Measurements from ENCODE around the gene ANKRD7. TPM values are rescaled to one million over a fixed set of nuclear protein-coding genes. Genes with fewer than 3 reads are reported as not detected.

Gene ANKRD7
- total and polyA plus RNA-seq, 4 experiments from 2014 or later: not detected

GRCh38 chr7:118184565-118184940, 40.0 kb upstream of the ANKRD7 start:
- Mint-ChIP-seq H3K36me3 (peaks cover 12 to 30% of the 10 kb centered on the region in 2 donors), H3K9me3 (peaks cover 0 to 4% (median 0%) of the 10 kb centered on the region in 8 donors), H3K4me1 (peaks cover 29 to 55% (median 38%) of the 10 kb centered on the region in 4 donors), H3K27me3 (no peaks in the 10 kb centered on the region), H3K27ac (peak overlapping the region; percentile 92 to 100 (median 100)), H3K4me3 (peak overlapping the region; percentile 92 to 100 (median 98))
- Histone ChIP-seq H3K4me3 (ENCODE audit: low read length in 2 of 2) (peak overlapping the region; percentile 63 to 96), H3K36me3 (ENCODE audit: insufficient read depth, low read length) (peaks cover 12% of the 10 kb centered on the region), H3K9me3 (ENCODE audit: control insufficient read depth in 1 of 2, low read length in 2 of 2) (no peaks in the 10 kb centered on the region), H3K27me3 (ENCODE audit: insufficient read depth, low read length) (no peaks in the 10 kb centered on the region), H3K4me1 (ENCODE audit: insufficient read depth, low read length) (peaks cover 41% of the 10 kb centered on the region), H3K27ac (ENCODE audit: low read depth, low read length) (peak overlapping the region; percentile 95)
- peak in 1 of 5 donors; percentile 6 for DNase-seq
- POLR2A ChIA-PET (ENCODE audit: partially characterized antibody): interaction anchor here (0.8 to 1.6 kb wide), 3 partner anchors 11 to 14 kb away, joined by 3 to 5 read pairs (median 3); no protein-coding TSS in a partner anchor
- intact Hi-C loops (cut with micrococcal nuclease): loop anchor here (1.0 to 2.0 kb wide), 3 partner anchors 12 to 1974 kb away; partner anchors contain the start of genes CAPZA2 and TES
- CTCF ChIA-PET (ENCODE audit: partially characterized antibody): no interaction called here

GRCh38 chr7:118185163-118185860, 39.2 kb upstream of the ANKRD7 start:
- Histone ChIP-seq H3K27ac (ENCODE audit: low read depth, low read length) (peak overlapping the region; percentile 95), H3K36me3 (ENCODE audit: insufficient read depth, low read length) (peaks cover 16% of the 10 kb centered on the region)
- POLR2A ChIA-PET (ENCODE audit: partially characterized antibody): interaction anchor here (0.8 to 1.6 kb wide), 2 partner anchors 12 to 13 kb away, joined by 3 to 5 read pairs; no protein-coding TSS in a partner anchor

GRCh38 chr7:118186501-118186900, 38.0 kb upstream of the ANKRD7 start:
- Histone ChIP-seq H3K36me3 (ENCODE audit: insufficient read depth, low read length) (peaks cover 16% of the 10 kb centered on the region), H3K4me3 (ENCODE audit: low read length in 2 of 2) (no peak overlapping the region), H3K4me1 (ENCODE audit: insufficient read depth, low read length) (peaks cover 41% of the 10 kb centered on the region), H3K9me3 (ENCODE audit: control insufficient read depth in 1 of 2, low read length in 2 of 2) (no peaks in the 10 kb centered on the region), H3K27ac (ENCODE audit: low read depth, low read length) (no peak overlapping the region), H3K27me3 (ENCODE audit: insufficient read depth, low read length) (no peaks in the 10 kb centered on the region)
- intact Hi-C loops (cut with micrococcal nuclease): no loop called here
- Mint-ChIP-seq H3K9me3 (peaks cover 0 to 4% (median 0%) of the 10 kb centered on the region in 8 donors), H3K27me3 (no peaks in the 10 kb centered on the region), H3K4me1 (peaks cover 30 to 55% (median 39%) of the 10 kb centered on the region in 4 donors), H3K27ac (peak overlapping the region in 2 of 7 donors; percentile 53 to 92), H3K4me3 (peak overlapping the region in 7 of 8 donors; percentile 56 to 100 (median 94)), H3K36me3 (peaks cover 12 to 39% of the 10 kb centered on the region in 2 donors)
- ChIA-PET CTCF (ENCODE audit: partially characterized antibody) (interaction anchor here (1.3 kb wide), 1 partner anchor 10 kb away, joined by 7 read pairs; no protein-coding TSS in a partner anchor), POLR2A (ENCODE audit: partially characterized antibody) (no interaction called here)
- no peak for DNase-seq

More at GRCh38 chr7:118185163-118185860, 39.2 kb upstream of the ANKRD7 start:
- Mint-ChIP-seq H3K27ac (peak overlapping the region in 6 of 7 donors; percentile 56 to 100 (median 87)), H3K9me3 (peaks cover 0 to 4% (median 0%) of the 10 kb centered on the region in 8 donors), H3K4me1 (peaks cover 29 to 55% (median 39%) of the 10 kb centered on the region in 4 donors), H3K36me3 (peaks cover 12 to 35% of the 10 kb centered on the region in 2 donors), H3K4me3 (peak overlapping the region; percentile 92 to 100 (median 98)), H3K27me3 (no peaks in the 10 kb centered on the region)
- CTCF ChIA-PET (ENCODE audit: partially characterized antibody): interaction anchor here (0.9 kb wide), 1 partner anchor 14 kb away, joined by 3 read pairs; no protein-coding TSS in a partner anchor
- Histone ChIP-seq H3K27me3 (ENCODE audit: insufficient read depth, low read length) (no peaks in the 10 kb centered on the region), H3K9me3 (ENCODE audit: control insufficient read depth in 1 of 2, low read length in 2 of 2) (no peaks in the 10 kb centered on the region), H3K4me1 (ENCODE audit: insufficient read depth, low read length) (peaks cover 41% of the 10 kb centered on the region), H3K4me3 (ENCODE audit: low read length in 2 of 2) (peak overlapping the region in 1 of 2 donors; percentile 3)
- intact Hi-C loops (cut with micrococcal nuclease): loop anchor here (2.0 kb wide), 1 partner anchor 1975 kb away; the partner anchor contains the start of gene TES
- no peak for DNase-seq

- ChIA-PET POLR2A (ENCODE audit: partially characterized antibody) (no interaction called here), CTCF (ENCODE audit: partially characterized antibody) (interaction anchor here (0.7 to 3.0 kb wide), 4 partner anchors 12 to 982 kb away, joined by 3 to 10 read pairs (median 3); no protein-coding TSS in a partner anchor)
- H3K4me1 Mint-ChIP-seq: peaks cover 4 to 9% (median 6%) of the 10 kb centered on the region in 4 donors
- no peaks in the 10 kb centered on the region for H3K9me3 Mint-ChIP-seq
- H3K4me1 ChIP-seq (ENCODE audit: insufficient read depth, low read length): no peaks in the 10 kb centered on the region
- H3K4me3 ChIP-seq (ENCODE audit: low read length in 2 of 2): no peak overlapping the region
- peaks cover 4% of the 10 kb centered on the region for H3K36me3 ChIP-seq (ENCODE audit: insufficient read depth, low read length)
- H3K27me3 Mint-ChIP-seq: no peaks in the 10 kb centered on the region
- H3K9me3 ChIP-seq (ENCODE audit: control insufficient read depth in 1 of 2, low read length in 2 of 2): no peaks in the 10 kb centered on the region
- H3K27ac ChIP-seq (ENCODE audit: low read depth, low read length): no peak overlapping the region
- H3K4me3 Mint-ChIP-seq: no peak overlapping the region
- no peaks in the 10 kb centered on the region for H3K27me3 ChIP-seq (ENCODE audit: insufficient read depth, low read length)
- intact Hi-C loops (cut with micrococcal nuclease): loop anchor here (10.0 kb wide), 1 partner anchor 440 kb away; no protein-coding TSS in a partner anchor
- DNase-seq: no peak
- H3K36me3 Mint-ChIP-seq: peaks cover 3 to 19% of the 10 kb centered on the region in 2 donors
- peak overlapping the region in 2 of 7 donors; percentile 22 to 23 for H3K27ac Mint-ChIP-seq
Measured at GRCh38 chr7:118194571-118194970, 29.9 kb upstream of the ANKRD7 start.

- ChIA-PET POLR2A (ENCODE audit: partially characterized antibody) (no interaction called here), CTCF (ENCODE audit: partially characterized antibody) (interaction anchor here (1.0 to 3.0 kb wide), 9 partner anchors 9 to 983 kb away, joined by 3 to 10 read pairs (median 5); no protein-coding TSS in a partner anchor)
- Mint-ChIP-seq H3K27ac (peak overlapping the region in 3 of 7 donors; percentile 6 to 47 (median 45)), H3K36me3 (peaks cover 3 to 14% of the 10 kb centered on the region in 2 donors), H3K4me1 (peaks cover 4 to 9% (median 6%) of the 10 kb centered on the region in 4 donors), H3K9me3 (no peaks in the 10 kb centered on the region), H3K4me3 (no peak overlapping the region), H3K27me3 (no peaks in the 10 kb centered on the region)
- no peaks in the 10 kb centered on the region for H3K36me3 ChIP-seq (ENCODE audit: insufficient read depth, low read length)
- intact Hi-C loops (cut with micrococcal nuclease): loop anchor here (1.0 to 10.0 kb wide), 4 partner anchors 12 to 739 kb away; partner anchors contain the start of gene LSM8
- H3K4me3 ChIP-seq (ENCODE audit: low read length in 2 of 2): no peak overlapping the region
- no peaks in the 10 kb centered on the region for H3K27me3 ChIP-seq (ENCODE audit: insufficient read depth, low read length)
- H3K27ac ChIP-seq (ENCODE audit: low read depth, low read length): no peak overlapping the region
- no peaks in the 10 kb centered on the region for H3K4me1 ChIP-seq (ENCODE audit: insufficient read depth, low read length)
- peak; percentile 48 to 56 (median 52) for DNase-seq
- H3K9me3 ChIP-seq (ENCODE audit: control insufficient read depth in 1 of 2, low read length in 2 of 2): no peaks in the 10 kb centered on the region
Measured at GRCh38 chr7:118195837-118196474, 28.5 kb upstream of the ANKRD7 start.

GRCh38 chr7:118202061-118202460, 22.4 kb upstream of the ANKRD7 start:
- intact Hi-C loops (cut with micrococcal nuclease): no loop called here
- H3K27me3 ChIP-seq (ENCODE audit: insufficient read depth, low read length): no peaks in the 10 kb centered on the region
- no peaks in the 10 kb centered on the region for H3K36me3 ChIP-seq (ENCODE audit: insufficient read depth, low read length)
- no peak for DNase-seq
- H3K9me3 ChIP-seq (ENCODE audit: control insufficient read depth in 1 of 2, low read length in 2 of 2): no peaks in the 10 kb centered on the region
- ChIA-PET CTCF (ENCODE audit: partially characterized antibody) (no interaction called here), POLR2A (ENCODE audit: partially characterized antibody) (no interaction called here)
- peaks cover 0 to 3% (median 0%) of the 10 kb centered on the region in 4 donors for H3K4me1 Mint-ChIP-seq
- H3K9me3 Mint-ChIP-seq: no peaks in the 10 kb centered on the region
- H3K36me3 Mint-ChIP-seq: no peaks in the 10 kb centered on the region
- H3K4me3 Mint-ChIP-seq: no peak overlapping the region
- H3K27ac Mint-ChIP-seq: no peak overlapping the region
- peaks cover 0 to 2% of the 10 kb centered on the region in 2 donors for H3K27me3 Mint-ChIP-seq
- no peak overlapping the region for H3K27ac ChIP-seq (ENCODE audit: low read depth, low read length)
- no peaks in the 10 kb centered on the region for H3K4me1 ChIP-seq (ENCODE audit: insufficient read depth, low read length)
- H3K4me3 ChIP-seq (ENCODE audit: low read length in 2 of 2): no peak overlapping the region

Measured in CD4-positive, alpha-beta memory T cell (primary cell).